Osteocyte (in vitro differentiated cells): ENCODE data around the gene SUB1. TPM values are rescaled to one million over a fixed set of nuclear protein-coding genes. Genes with fewer than 3 reads are reported as not detected.
A peak's percentile ranks its signal among the peaks of the same experiment; 100 is the strongest.
"Not testable (repeated sequence)": the region's sequence is repeated elsewhere in the genome, so short reads cannot be mapped to it uniquely, and the experiment has no call there.

Experiments
- DNase-seq: peaks from one replicate; pipeline ENCODE4 v3.0.0; 2021; ENCODE audit warnings: mixed read lengths; ENCODE audit not compliant: unreplicated experiment; ENCODE audit errors: extremely low spot score
- H3K27ac Mint-ChIP-seq: one replicate; pipeline ENCODE4 v1.8.0; 2021; ENCODE audit warnings: mild to moderate bottlenecking, mixed read lengths; ENCODE audit not compliant: unreplicated experiment
- H3K27me3 Mint-ChIP-seq: one replicate; pipeline ENCODE4 v1.8.0; 2021; ENCODE audit warnings: mixed read lengths; ENCODE audit not compliant: unreplicated experiment
- H3K36me3 Mint-ChIP-seq: one replicate; pipeline ENCODE4 v1.8.0; 2021; ENCODE audit warnings: mixed read lengths; ENCODE audit not compliant: unreplicated experiment
- H3K4me1 Mint-ChIP-seq: one replicate; pipeline ENCODE4 v1.8.0; 2021; ENCODE audit warnings: mixed read lengths; ENCODE audit not compliant: unreplicated experiment
- H3K4me3 Mint-ChIP-seq: one replicate; pipeline ENCODE4 v1.8.0; 2021; ENCODE audit warnings: mild to moderate bottlenecking, moderate library complexity, mixed read lengths; ENCODE audit not compliant: unreplicated experiment
- H3K9me3 Mint-ChIP-seq: one replicate; pipeline ENCODE4 v1.8.0; 2021; ENCODE audit warnings: mixed read lengths; ENCODE audit not compliant: unreplicated experiment
- CTCF ChIP-seq: fragments of 200-600 bp; sonication (generic); IDR thresholded peaks from 2 replicates; pipeline ENCODE4 v1.5.0; 2021; ENCODE audit warnings: antibody characterized with exemption, mild to moderate bottlenecking, moderate library complexity
- total RNA-seq: library from RNA; stranded (reverse); gene quantifications from 2 replicates; pipeline ENCODE4 v1.2.1, GENCODE V29; 2021

SUB1 gene
- total RNA-seq, 1 donor from 2014 or later = 191 TPM

GRCh38 chr5:32625106-32625505 is 39.7 kb downstream of the SUB1 start:
- Mint-ChIP-seq H3K27me3 (no peaks in the 10 kb centered on the region), H3K27ac (no peak overlapping the region), H3K4me3 (no peak overlapping the region), H3K4me1 (peaks cover 12% of the 10 kb centered on the region), H3K36me3 (peaks cover under 1% of the 10 kb centered on the region), H3K9me3 (no peaks in the 10 kb centered on the region)
- no peak for DNase-seq
- TF ChIP-seq CTCF = no peak

GRCh38 chr5:32625547-32625946 is 40.2 kb downstream of the SUB1 start:
- Mint-ChIP-seq H3K27me3 (no peaks in the 10 kb centered on the region), H3K4me3 (no peak overlapping the region), H3K4me1 (peaks cover 12% of the 10 kb centered on the region), H3K27ac (no peak overlapping the region), H3K9me3 (no peaks in the 10 kb centered on the region), H3K36me3 (no peaks in the 10 kb centered on the region)
- peak; percentile 49 for DNase-seq
- TF ChIP-seq CTCF = no peak

- H3K4me3 Mint-ChIP-seq = no peak overlapping the region
- H3K27me3 Mint-ChIP-seq = no peaks in the 10 kb centered on the region
- DNase-seq = peak; percentile 53
- TF ChIP-seq CTCF = no peak
- H3K27ac Mint-ChIP-seq = no peak overlapping the region
- no peaks in the 10 kb centered on the region for H3K9me3 Mint-ChIP-seq
- peaks cover 12% of the 10 kb centered on the region for H3K4me1 Mint-ChIP-seq
- H3K36me3 Mint-ChIP-seq = no peaks in the 10 kb centered on the region
Measured at GRCh38 chr5:32627219-32627870, 42.0 kb downstream of the SUB1 start.

- H3K27me3 Mint-ChIP-seq = no peaks in the 10 kb centered on the region
- TF ChIP-seq CTCF = no peak
- H3K36me3 Mint-ChIP-seq = no peaks in the 10 kb centered on the region
- H3K4me3 Mint-ChIP-seq = no peak overlapping the region
- no peak overlapping the region for H3K27ac Mint-ChIP-seq
- peak; percentile 40 for DNase-seq
- H3K4me1 Mint-ChIP-seq = peaks cover 12% of the 10 kb centered on the region
- no peaks in the 10 kb centered on the region for H3K9me3 Mint-ChIP-seq
Measured at GRCh38 chr5:32628049-32628844, 42.9 kb downstream of the SUB1 start.

GRCh38 chr5:32630867-32631491 is 45.6 kb downstream of the SUB1 start:
- DNase-seq = no peak
- no peak for TF ChIP-seq CTCF
- Mint-ChIP-seq H3K36me3 (no peaks in the 10 kb centered on the region), H3K4me3 (no peak overlapping the region), H3K9me3 (no peaks in the 10 kb centered on the region), H3K4me1 (peaks cover 9% of the 10 kb centered on the region), H3K27ac (no peak overlapping the region), H3K27me3 (no peaks in the 10 kb centered on the region)

- not testable (repeated sequence) for H3K36me3 Mint-ChIP-seq, H3K4me3 Mint-ChIP-seq, H3K27me3 Mint-ChIP-seq, H3K27ac Mint-ChIP-seq, H3K9me3 Mint-ChIP-seq, DNase-seq, H3K4me1 Mint-ChIP-seq
Measured at GRCh38 chr5:32633017-32633416, 47.7 kb downstream of the SUB1 start.
